NK-92 treated with Interleukin-12 subunit alpha and Interleukin-12 subunit beta, amount 100 ng/mL, for 24 hours (cell line): ENCODE data around the gene DIP2A.
"Not testable (repeated sequence)": the region's sequence is repeated elsewhere in the genome, so short reads cannot be mapped to it uniquely, and the experiment has no call there.

Source experiments
- DNase-seq: peaks from one replicate; lab custom pipeline; 2025; lab: John Stamatoyannopoulos, UW

DIP2A gene

GRCh38 chr21:46482225-46482845 is 23.6 kb downstream of the DIP2A start:
- DNase-seq = no peak

GRCh38 chr21:46482846-46483231 is 24.1 kb downstream of the DIP2A start:
- no peak for DNase-seq

GRCh38 chr21:46483300-46484295 is 24.9 kb downstream of the DIP2A start:
- no peak for DNase-seq

- no peak for DNase-seq
These were observed 27.9 kb downstream of the DIP2A start for GRCh38 chr21:46486481-46487126.

- no peak for DNase-seq
These were observed 30.5 kb downstream of the DIP2A start for GRCh38 chr21:46489162-46489663.

GRCh38 chr21:46489800-46490199 is 31.1 kb downstream of the DIP2A start:
- no peak for DNase-seq

- DNase-seq = no peak
These were observed 32.9 kb downstream of the DIP2A start for GRCh38 chr21:46491553-46491952.

GRCh38 chr21:46492851-46493250 is 34.2 kb downstream of the DIP2A start:
- no peak for DNase-seq

- no peak for DNase-seq
These were observed 35.1 kb downstream of the DIP2A start for GRCh38 chr21:46493828-46494227.

GRCh38 chr21:46498335-46499050 is 39.8 kb downstream of the DIP2A start:
- DNase-seq = no peak

- no peak for DNase-seq
These were observed 41.7 kb downstream of the DIP2A start for GRCh38 chr21:46500224-46500861.

- DNase-seq = no peak
These were observed 45.3 kb downstream of the DIP2A start for GRCh38 chr21:46503922-46504550.

GRCh38 chr21:46504666-46505065 is 46.0 kb downstream of the DIP2A start:
- DNase-seq = no peak

GRCh38 chr21:46507562-46507961 is 48.9 kb downstream of the DIP2A start:
- DNase-seq = no peak

GRCh38 chr21:46509741-46510502 is 51.2 kb downstream of the DIP2A start:
- no peak for DNase-seq

GRCh38 chr21:46515109-46515508 is 56.4 kb downstream of the DIP2A start:
- no peak for DNase-seq

- no peak for DNase-seq
These were observed 57.4 kb downstream of the DIP2A start for GRCh38 chr21:46516068-46516467.

- DNase-seq = no peak
These were observed 58.7 kb downstream of the DIP2A start for GRCh38 chr21:46517361-46517760.

- no peak for DNase-seq
These were observed 60.4 kb downstream of the DIP2A start for GRCh38 chr21:46518983-46519583.

GRCh38 chr21:46527393-46527792 is 68.7 kb downstream of the DIP2A start:
- DNase-seq = not testable (repeated sequence)
